HG03558 (cell line): ENCODE measurements around the gene STIP1.

ENCODE experiments used
- ATAC-seq: cut with Tn5 transposase; IDR thresholded peaks from one replicate; pipeline ENCODE4 v1.9.1; 2021; ENCODE audit warnings: moderate number of reproducible peaks; ENCODE audit not compliant: unreplicated experiment; ENCODE audit errors: extremely low read depth

The STIP1 gene

GRCh38 chr11:64219755-64220154 is 33.8 kb downstream of the STIP1 start:
- no peak for ATAC-seq

GRCh38 chr11:64220271-64220670 is 34.3 kb downstream of the STIP1 start:
- no peak for ATAC-seq

- ATAC-seq, result no peak
Observed at GRCh38 chr11:64220798-64221197, 34.8 kb downstream of the STIP1 start.

GRCh38 chr11:64222651-64223000 is 36.7 kb downstream of the STIP1 start:
- no peak for ATAC-seq

GRCh38 chr11:64223001-64223651 is 37.2 kb downstream of the STIP1 start:
- ATAC-seq, result no peak

GRCh38 chr11:64224151-64224890 is 38.4 kb downstream of the STIP1 start:
- ATAC-seq, result no peak

GRCh38 chr11:64224891-64225607 is 39.1 kb downstream of the STIP1 start:
- ATAC-seq, result no peak

- ATAC-seq, result no peak
Observed at GRCh38 chr11:64225608-64226506, 39.9 kb downstream of the STIP1 start, which contains the start of the genes NUDT22 and TRPT1. Gene NUDT22 (plus strand): TSS chr11:64226274. CDS start chr11:64226653, 379 bp downstream. Gene TRPT1 (minus strand): TSS chr11:64226186. CDS start chr11:64225860, 326 bp downstream.

- no peak for ATAC-seq
Observed at GRCh38 chr11:64226507-64227051, 40.6 kb downstream of the STIP1 start.

GRCh38 chr11:64227405-64227956 is 41.5 kb downstream of the STIP1 start:
- no peak for ATAC-seq

- ATAC-seq, result no peak
Observed at GRCh38 chr11:64229090-64229743, 43.2 kb downstream of the STIP1 start.

- no peak for ATAC-seq
Observed at GRCh38 chr11:64229744-64230170, 43.8 kb downstream of the STIP1 start.

- no peak for ATAC-seq
Observed at GRCh38 chr11:64230171-64230984, 44.4 kb downstream of the STIP1 start, which contains the start of gene DNAJC4. Gene DNAJC4 (plus strand): TSS chr11:64230548. CDS start chr11:64230855, 307 bp downstream.

- ATAC-seq, result no peak
Observed at GRCh38 chr11:64230985-64231365, 45.0 kb downstream of the STIP1 start.

- no peak for ATAC-seq
Observed at GRCh38 chr11:64231546-64231945, 45.6 kb downstream of the STIP1 start.

- ATAC-seq, result no peak
Observed at GRCh38 chr11:64232182-64232966, 46.4 kb downstream of the STIP1 start.

- no peak for ATAC-seq
Observed at GRCh38 chr11:64232967-64233315, 47.0 kb downstream of the STIP1 start.
